Stimulated activated naive CD4-positive, alpha-beta T cell (primary cell): Measurements from ENCODE around the gene PTPN1.
"Not testable (repeated sequence)": the region's sequence is repeated elsewhere in the genome, so short reads cannot be mapped to it uniquely, and the experiment has no call there.

Source experiments
- DNase-seq, 6 experiments: peaks; one replicate each; lab custom pipeline; 2025; lab: John Stamatoyannopoulos, UW

Gene PTPN1

GRCh38 chr20:50481741-50482140, 28.4 kb upstream of the PTPN1 start:
- DNase-seq, result no peak

GRCh38 chr20:50482396-50482981, 27.7 kb upstream of the PTPN1 start:
- no peak for DNase-seq

DNA sequence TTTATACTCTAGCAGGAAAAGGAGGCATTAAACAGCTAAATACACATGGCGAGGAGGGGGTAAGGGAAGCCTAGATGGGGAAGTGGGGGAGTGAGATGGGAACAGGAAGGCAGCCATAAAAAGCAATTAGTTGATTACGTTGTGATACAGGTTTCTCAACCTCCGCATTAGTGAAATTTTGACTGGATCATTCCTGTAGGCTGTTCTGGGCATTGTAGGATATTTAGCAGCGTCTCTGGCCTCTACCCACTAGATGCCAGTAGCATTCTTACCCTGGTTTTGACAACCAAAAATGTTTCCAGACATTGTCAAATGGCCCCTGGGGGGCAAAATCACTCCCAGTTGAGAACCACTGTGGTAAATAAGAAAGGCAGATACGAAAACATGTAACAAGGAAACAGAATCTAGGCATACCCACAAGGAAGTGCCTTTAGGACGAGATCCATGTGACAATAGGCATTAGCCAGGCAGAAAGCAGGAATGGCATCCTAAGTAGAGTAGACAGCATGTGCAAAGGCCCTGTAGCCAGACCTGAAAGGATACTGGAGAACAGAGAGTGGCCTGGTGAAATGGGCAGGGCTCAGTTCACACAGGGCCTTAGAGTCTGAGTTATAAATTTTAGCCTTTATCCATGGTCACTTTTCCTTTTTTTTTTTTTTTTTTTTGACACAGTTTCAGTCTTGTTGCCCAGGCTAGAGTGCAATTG, 25.8 kb upstream of the PTPN1 start:
- no peak for DNase-seq

DNA sequence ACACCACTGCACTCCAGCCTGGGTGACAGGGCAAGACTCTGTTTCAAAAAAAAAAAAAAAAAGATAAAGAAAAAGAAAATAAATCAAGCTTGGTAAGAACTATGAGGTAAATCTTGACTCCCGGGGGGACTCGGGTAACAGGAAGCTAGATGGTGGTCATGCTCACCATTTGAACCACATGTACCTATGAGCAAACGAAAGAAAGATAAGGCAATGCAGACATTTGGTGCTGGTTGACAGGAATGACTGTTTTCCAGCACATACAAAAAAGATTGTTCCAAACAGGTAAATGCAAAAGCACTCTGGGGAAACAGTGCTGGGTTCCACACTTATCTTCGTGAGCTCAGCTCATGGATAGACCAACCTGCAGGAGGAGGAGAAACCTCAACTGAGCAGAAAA, 22.8 kb upstream of the PTPN1 start:
- DNase-seq, result no peak

GRCh38 chr20:50488236-50488806, 21.9 kb upstream of the PTPN1 start:
- DNase-seq, result no peak

DNA sequence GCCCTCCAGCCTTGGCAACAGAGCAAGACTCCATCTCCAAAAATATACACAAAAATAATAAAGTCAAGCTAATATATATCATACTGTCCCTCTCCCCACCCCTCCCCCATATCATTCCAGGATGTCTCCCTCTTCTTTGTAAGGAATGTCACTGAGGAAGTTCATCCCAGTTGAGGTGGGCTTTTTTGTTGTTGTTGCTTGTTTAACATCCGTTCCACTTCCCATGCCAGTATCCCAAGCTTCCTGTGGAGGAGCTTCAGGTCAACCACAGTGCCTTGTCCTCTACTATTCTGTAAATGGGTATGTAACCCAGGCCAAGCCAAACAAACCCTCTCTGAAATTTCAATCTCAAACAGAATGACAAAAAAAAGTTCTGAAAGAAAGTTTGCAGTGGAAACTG, 19.0 kb upstream of the PTPN1 start:
- DNase-seq, result no peak

DNA sequence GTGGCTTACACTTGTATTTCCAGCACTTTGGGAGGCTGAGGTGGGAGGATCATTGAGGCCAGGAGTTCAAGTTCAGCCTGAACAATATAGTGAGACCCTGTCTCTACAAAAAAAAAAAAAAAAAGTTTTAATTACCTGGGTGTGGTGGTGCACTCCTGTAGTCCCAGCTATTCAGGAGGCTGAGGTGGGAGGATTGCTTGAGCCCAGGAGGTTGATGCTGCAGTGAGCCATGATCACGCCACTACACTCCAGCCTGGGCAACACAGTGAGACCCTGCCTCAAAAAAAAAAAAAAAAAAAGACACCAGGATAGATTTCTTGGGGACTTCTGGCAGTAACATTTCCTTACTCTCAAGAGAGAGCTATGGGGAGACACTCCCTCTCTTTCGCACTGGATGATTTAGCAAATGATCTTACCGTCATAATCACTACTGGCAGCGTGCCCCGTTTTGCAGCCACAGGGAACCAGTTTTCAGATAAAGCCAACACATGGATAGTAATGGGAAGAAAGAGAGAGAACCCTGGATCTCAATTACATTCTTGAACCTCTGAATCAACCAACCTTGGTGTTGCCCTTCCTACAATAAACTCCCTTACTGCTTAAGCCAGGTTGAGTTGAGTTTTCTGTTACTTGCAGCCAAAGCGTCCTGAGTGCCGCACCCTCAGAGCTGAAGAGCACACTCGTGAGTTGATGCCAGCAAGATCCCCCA, 18.1 kb upstream of the PTPN1 start:
- DNase-seq, result no peak

- no peak for DNase-seq
These were observed 16.3 kb upstream of the PTPN1 start for GRCh38 chr20:50493881-50494253.

DNA sequence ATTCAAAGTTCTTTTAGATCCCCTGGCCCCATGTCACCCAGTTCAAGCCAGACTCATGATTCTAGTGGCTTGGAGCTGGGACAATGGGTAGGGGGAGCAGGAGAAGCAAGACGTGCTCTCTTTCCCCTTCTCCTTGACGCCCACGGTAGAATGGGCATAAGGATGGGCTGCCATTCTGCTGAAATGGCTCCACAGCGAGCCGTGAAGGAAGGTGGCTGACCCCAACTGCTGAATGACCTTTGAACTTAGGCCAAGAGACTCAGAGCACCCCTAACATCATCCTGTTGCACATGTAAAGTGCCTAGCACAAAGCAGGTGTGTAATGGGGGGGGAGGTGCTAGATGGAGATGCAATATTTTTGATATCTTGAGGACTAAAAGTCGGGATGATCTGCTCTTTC, 15.8 kb upstream of the PTPN1 start:
- DNase-seq, result no peak

GRCh38 chr20:50496773-50497385, 13.3 kb upstream of the PTPN1 start:
- DNase-seq, result no peak

DNA sequence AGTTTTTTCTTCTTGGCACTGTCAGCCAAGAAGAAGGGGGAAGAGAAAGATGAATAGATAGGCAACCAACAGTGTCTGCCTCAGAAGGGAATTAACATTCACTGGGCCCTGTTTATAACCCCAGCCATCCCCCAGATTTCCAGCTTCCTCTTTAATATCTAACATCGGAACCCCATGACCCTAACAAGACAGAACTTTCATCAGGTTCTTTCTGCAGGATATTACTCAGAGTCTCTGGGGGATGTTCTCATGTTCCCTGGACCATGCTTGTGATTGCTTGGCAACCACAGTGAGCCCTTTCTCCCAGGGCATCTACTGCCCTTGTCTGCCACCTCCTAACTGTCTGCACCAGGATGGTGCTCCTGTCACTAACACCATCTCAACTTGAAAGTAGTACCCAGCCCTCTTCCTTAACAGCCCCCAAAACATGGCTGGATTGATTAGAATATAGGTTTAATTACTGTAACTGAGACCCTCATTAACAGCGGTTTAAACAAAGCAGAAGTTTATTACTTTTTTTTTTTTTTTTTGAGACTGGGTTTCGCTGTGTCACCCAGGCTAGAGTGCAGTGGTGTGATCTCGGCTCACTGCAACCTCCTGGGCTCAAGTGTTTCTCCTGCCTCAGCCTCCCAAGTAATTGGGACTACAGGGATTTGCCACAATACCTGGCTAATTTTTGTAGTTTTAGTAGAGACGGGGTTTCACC, 12.0 kb upstream of the PTPN1 start:
- no peak for DNase-seq

- DNase-seq, result no peak
These were observed 10.2 kb upstream of the PTPN1 start for GRCh38 chr20:50499938-50500337.

DNA sequence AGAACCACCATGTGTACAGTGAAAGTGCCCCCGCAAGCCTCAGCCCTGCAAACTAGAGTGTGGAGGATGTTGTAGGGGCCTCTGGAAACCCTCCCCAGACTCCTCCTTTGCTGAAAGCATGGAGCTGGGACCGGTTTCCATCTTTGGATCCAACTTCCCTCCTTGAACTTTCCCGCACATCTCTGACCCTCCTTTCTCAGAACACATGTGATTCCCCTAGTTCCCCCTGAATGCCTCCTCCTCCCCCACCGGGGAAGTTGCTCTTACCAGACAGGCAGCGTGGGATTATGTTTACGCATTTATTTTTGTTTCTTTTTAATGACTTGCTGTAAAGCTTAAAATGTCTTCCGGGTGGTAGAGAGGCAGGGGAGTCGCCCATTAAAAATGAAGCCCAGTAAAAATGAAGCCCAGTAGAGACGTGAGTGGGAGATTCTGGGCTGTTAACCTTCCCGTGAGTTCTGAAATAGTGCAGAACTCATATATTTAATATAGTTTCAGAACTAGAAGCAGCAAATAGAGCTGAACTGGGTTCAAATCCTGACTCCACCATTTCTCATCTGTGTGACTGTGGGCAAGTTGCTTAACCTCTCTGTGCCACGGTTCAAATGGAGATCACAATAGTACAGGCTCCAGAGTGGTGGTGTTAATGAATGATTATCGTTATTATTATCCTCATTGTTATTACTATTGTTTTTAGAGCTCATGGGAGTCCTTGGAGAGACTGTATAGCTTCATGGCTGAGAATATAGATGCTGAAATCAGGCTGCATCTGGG, 8.0 kb upstream of the PTPN1 start:
- no peak for DNase-seq

DNA sequence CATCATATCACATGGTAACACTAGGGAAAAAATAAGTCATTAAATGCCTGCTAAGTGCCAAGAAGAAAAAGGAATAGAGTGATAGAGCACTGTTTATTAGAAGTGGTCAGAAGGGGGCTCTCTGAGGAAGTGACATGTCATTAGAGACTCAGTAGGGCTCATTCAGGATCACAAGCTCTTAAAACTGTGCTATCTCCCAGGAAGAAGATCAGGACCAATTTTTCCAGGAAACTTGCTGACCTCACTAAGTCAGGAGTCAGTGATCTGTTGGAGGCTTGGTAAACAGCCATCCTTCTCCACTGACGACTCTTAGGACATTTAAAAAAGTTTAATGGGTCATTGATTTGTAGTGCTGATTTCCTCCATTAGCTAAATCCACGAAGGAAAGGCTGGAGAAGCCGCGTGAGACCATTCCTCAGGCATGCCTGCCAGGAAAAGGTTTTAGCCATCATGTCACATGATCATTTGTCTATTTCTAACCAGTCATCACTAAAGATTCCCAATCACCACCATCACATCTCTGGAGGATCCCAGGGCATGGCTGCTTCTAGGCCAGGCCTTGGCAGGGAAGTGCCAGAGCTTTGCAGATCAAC, 5.9 kb upstream of the PTPN1 start:
- DNase-seq, result peak in 1 of 6 experiments; percentile 12

DNA sequence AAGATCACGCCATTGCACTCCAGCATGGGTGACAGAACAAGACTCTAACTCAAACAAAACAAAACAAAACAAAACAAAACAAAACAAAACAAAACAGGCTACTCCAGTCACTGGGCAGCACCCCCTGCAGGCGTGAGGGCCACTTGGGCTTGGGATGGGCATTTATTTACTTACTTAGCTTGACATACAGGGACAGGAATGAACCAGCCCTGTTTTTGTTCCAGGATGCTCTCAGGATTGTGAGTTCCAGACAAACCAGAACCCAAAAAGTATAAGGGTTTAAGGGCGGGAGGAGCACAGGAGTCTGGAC, 4.0 kb upstream of the PTPN1 start:
- no peak for DNase-seq

DNA sequence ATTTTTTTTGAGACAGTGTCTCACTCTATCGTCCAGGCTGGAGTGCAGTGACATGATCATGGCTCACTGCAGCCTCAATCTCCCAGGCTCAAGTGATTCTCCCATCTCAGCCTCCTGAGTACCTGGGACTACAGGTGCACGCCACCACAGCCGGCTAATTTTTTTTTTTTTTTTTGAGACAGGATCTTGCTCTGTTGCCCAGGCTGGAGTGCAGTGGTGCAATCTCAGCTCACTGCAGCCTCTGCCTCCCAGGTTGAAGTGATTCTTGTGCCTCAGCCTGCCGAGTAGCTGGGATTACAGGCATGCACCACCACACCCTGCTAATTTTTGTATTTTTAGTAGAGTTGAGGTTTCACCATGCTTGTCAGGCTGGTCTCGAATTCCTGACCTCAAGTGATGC, 2.4 kb upstream of the PTPN1 start:
- DNase-seq, result not testable (repeated sequence)

- DNase-seq, result no peak
These were observed 1.9 kb upstream of the PTPN1 start for GRCh38 chr20:50508171-50508755.

GRCh38 chr20:50510706-50511542, 741 bp downstream of the PTPN1 start:
- peak in 3 of 6 experiments; percentile 18 to 30 (median 28) for DNase-seq

GRCh38 chr20:50512323-50512722, 2.1 kb downstream of the PTPN1 start:
- no peak for DNase-seq
